IPS-20b (cell line): Measurements from ENCODE around the gene C1RL.

ENCODE experiments used
- H3K27ac ChIP-seq: one replicate; pipeline ENCODE4 v1.5.1; 2013; ENCODE audit warnings: low read length
- H3K27me3 ChIP-seq: 2 replicates; pipeline ENCODE4 v1.6.1; 2013; ENCODE audit warnings: mild to moderate bottlenecking, low read length, inconsistent platforms; ENCODE audit not compliant: insufficient read depth
- H3K36me3 ChIP-seq: 2 replicates; pipeline ENCODE4 v1.6.1; 2013; ENCODE audit warnings: low read depth, mild to moderate bottlenecking, inconsistent platforms, low read length, moderate library complexity; ENCODE audit not compliant: insufficient read depth
- H3K4me1 ChIP-seq: 2 replicates; pipeline ENCODE4 v1.6.1; 2013; ENCODE audit warnings: mild to moderate bottlenecking, control low read depth, inconsistent platforms, low read length, moderate library complexity; ENCODE audit not compliant: insufficient read depth
- H3K4me3 ChIP-seq: 2 replicates; pipeline ENCODE4 v1.5.1; 2013; ENCODE audit warnings: mild to moderate bottlenecking, low read length, inconsistent platforms
- H3K9ac ChIP-seq: 2 replicates; pipeline ENCODE4 v1.6.1; 2013; ENCODE audit warnings: low read depth, mild to moderate bottlenecking, inconsistent platforms, low read length, moderate library complexity
- H3K9me3 ChIP-seq: 2 replicates; pipeline ENCODE4 v1.6.1; 2013; ENCODE audit warnings: mild to moderate bottlenecking, low read depth, low read length, inconsistent platforms; ENCODE audit not compliant: insufficient read depth

C1RL gene

GRCh38 chr12:7122811-7123769 lies 14.1 kb upstream of the C1RL start:
- H3K36me3 ChIP-seq, result no peaks in the 10 kb centered on the region
- peaks cover 3% of the 10 kb centered on the region; the same call in 1 of the 2 replicates for H3K27me3 ChIP-seq
- no peak overlapping the region for H3K27ac ChIP-seq
- no peak overlapping the region for H3K9ac ChIP-seq
- H3K4me3 ChIP-seq, result no peak overlapping the region
- H3K9me3 ChIP-seq, result no peaks in the 10 kb centered on the region
- H3K4me1 ChIP-seq, result peaks cover 5% of the 10 kb centered on the region; the same call in 1 of the 2 replicates

DNA sequence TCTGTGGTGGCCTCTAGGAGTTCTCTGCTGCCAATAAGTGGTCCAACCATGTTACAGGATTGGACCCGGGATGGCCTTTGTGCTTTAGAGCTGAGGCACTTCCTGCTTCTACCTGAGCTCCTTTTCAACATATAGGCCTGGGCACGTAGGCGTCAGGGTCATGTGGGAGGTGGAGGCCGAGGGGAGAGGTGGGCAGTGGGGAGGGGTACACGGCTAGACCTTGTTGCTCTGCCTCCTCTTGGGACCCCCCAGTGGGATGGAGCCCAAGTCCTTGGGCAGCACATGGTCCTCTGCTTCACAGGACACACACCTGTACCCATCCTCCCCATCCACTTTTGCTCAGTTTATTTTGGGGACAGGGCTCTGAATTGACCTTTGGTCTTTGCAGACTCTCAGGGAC lies 12.3 kb upstream of the C1RL start:
- no peak overlapping the region for H3K9ac ChIP-seq
- H3K27me3 ChIP-seq, result no peaks in the 10 kb centered on the region
- no peaks in the 10 kb centered on the region for H3K9me3 ChIP-seq
- H3K27ac ChIP-seq, result no peak overlapping the region
- no peak overlapping the region for H3K4me3 ChIP-seq
- H3K4me1 ChIP-seq, result no peaks in the 10 kb centered on the region
- no peaks in the 10 kb centered on the region for H3K36me3 ChIP-seq

GRCh38 chr12:7120166-7120565 lies 11.2 kb upstream of the C1RL start:
- no peaks in the 10 kb centered on the region for H3K4me1 ChIP-seq
- no peak overlapping the region for H3K9ac ChIP-seq
- no peaks in the 10 kb centered on the region for H3K9me3 ChIP-seq
- H3K36me3 ChIP-seq, result no peaks in the 10 kb centered on the region
- no peak overlapping the region for H3K4me3 ChIP-seq
- H3K27ac ChIP-seq, result no peak overlapping the region
- no peaks in the 10 kb centered on the region for H3K27me3 ChIP-seq

- no peak overlapping the region for H3K4me3 ChIP-seq
- H3K27me3 ChIP-seq, result no peaks in the 10 kb centered on the region
- no peaks in the 10 kb centered on the region for H3K36me3 ChIP-seq
- H3K9ac ChIP-seq, result no peak overlapping the region
- H3K27ac ChIP-seq, result no peak overlapping the region
- H3K9me3 ChIP-seq, result no peaks in the 10 kb centered on the region
- H3K4me1 ChIP-seq, result no peaks in the 10 kb centered on the region
These were observed 9.9 kb upstream of the C1RL start for GRCh38 chr12:7118881-7119280.

DNA sequence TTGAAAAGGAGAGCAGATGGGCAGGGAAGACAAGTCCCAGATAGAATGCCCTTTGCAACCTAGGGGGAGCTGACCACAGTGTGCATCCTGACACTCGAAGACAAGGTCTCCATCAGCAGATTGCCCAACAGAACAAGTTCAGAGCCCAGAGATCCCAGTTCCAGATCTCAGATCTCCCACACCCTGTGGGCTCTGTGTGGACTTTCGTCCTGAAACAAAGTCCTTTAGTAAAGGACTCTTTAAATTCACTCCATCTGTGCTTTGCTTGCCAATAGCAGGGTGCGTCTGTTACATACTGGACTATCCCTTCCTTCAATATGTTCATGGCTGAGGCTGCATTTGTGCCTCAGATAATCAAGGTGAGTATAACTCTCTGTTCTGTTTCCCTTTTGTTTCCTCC lies 8.7 kb upstream of the C1RL start:
- no peaks in the 10 kb centered on the region for H3K9me3 ChIP-seq
- no peak overlapping the region for H3K4me3 ChIP-seq
- no peaks in the 10 kb centered on the region for H3K27me3 ChIP-seq
- H3K27ac ChIP-seq, result no peak overlapping the region
- H3K36me3 ChIP-seq, result no peaks in the 10 kb centered on the region
- no peak overlapping the region for H3K9ac ChIP-seq
- H3K4me1 ChIP-seq, result no peaks in the 10 kb centered on the region

DNA sequence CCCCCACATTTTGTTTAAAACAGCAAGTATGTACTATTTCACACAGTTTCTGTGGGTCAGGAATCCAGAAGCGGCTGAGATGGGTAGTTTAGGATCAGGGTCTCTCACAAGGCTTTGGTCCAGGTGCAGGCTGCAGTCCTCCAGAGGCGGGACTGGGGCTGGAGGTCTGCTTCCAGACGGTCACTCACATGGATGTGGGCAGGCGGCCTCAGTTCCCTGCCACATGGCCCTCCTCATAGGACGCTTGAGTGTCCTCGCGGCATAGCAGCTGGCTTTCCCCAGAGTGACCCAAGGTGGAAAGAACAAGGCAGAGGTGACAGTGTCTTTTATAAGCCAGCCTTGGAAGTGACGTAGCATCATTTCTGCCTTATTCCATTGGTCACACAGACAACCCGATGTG lies 7.9 kb upstream of the C1RL start:
- Histone ChIP-seq H3K4me1 (no peaks in the 10 kb centered on the region), H3K4me3 (no peak overlapping the region), H3K27me3 (no peaks in the 10 kb centered on the region), H3K36me3 (no peaks in the 10 kb centered on the region), H3K9ac (no peak overlapping the region), H3K9me3 (no peaks in the 10 kb centered on the region), H3K27ac (no peak overlapping the region)

DNA sequence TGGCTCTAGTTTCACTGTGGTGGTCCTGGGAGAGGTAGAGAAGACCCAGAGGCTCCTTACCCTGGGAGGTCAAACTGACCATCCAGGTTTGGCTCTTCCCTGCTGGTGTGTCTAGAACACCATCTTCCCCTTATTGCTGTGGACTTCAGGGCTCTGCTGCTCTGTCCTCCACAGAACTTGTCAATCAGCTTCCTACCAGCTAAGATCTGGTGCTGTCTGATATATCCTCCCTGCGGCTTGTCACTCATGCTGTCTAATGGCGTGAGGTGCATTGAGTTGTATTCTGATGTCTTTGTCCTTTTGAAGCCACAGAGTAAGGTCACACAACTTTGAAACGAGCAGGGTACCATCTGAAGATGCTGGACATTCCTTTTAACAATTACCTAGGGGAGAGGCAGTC lies 7.2 kb upstream of the C1RL start:
- Histone ChIP-seq H3K36me3 (no peaks in the 10 kb centered on the region), H3K27me3 (no peaks in the 10 kb centered on the region), H3K4me3 (no peak overlapping the region), H3K9ac (no peak overlapping the region), H3K27ac (no peak overlapping the region), H3K9me3 (no peaks in the 10 kb centered on the region), H3K4me1 (no peaks in the 10 kb centered on the region)

- H3K27ac ChIP-seq, result no peak overlapping the region
These were observed 5.8 kb upstream of the C1RL start for GRCh38 chr12:7114851-7115250.

GRCh38 chr12:7114008-7114407 lies 5.0 kb upstream of the C1RL start:
- no peak overlapping the region for H3K27ac ChIP-seq
- no peaks in the 10 kb centered on the region for H3K9me3 ChIP-seq
- no peaks in the 10 kb centered on the region for H3K36me3 ChIP-seq
- H3K9ac ChIP-seq, result no peak overlapping the region
- H3K27me3 ChIP-seq, result no peaks in the 10 kb centered on the region; the same call in 1 of the 2 replicates
- no peak overlapping the region for H3K4me3 ChIP-seq
- H3K4me1 ChIP-seq, result 0 out of 2 replicates have a peak, but pooled peaks cover 4% of the 10 kb centered on the region

More at GRCh38 chr12:7114851-7115250, 5.8 kb upstream of the C1RL start:
- Histone ChIP-seq H3K9me3 (no peaks in the 10 kb centered on the region), H3K27me3 (no peaks in the 10 kb centered on the region), H3K4me3 (no peak overlapping the region), H3K4me1 (no peaks in the 10 kb centered on the region), H3K36me3 (no peaks in the 10 kb centered on the region), H3K9ac (no peak overlapping the region)

DNA sequence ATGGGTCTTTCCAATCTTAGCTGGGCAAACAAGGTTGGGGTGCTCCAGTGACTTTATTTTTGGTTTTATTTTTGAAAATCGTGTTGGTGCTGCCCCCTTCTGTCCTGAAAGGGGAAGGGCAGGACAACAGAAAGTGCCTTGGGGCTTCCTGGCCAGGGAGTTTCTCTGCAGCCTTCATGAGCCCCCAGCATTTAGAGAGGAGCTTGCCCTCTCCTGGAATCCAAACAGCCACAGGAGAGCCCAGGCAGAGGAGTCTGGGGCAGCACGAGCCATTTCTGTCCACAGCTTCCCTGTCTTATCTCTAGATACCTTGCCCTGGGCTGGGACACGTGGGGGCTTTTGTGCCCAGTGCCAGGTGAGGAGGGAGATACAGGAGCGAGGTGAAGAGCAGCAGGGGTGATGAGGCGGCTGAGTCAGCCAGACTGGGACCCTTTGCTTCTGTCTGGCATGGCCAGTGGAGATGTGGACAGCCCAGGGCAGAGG lies 4.4 kb upstream of the C1RL start:
- Histone ChIP-seq H3K27ac (no peak overlapping the region), H3K9me3 (no peaks in the 10 kb centered on the region), H3K4me1 (0 out of 2 replicates have a peak, but pooled peaks cover 4% of the 10 kb centered on the region), H3K27me3 (no peaks in the 10 kb centered on the region; the same call in 1 of the 2 replicates), H3K9ac (no peak overlapping the region), H3K36me3 (no peaks in the 10 kb centered on the region), H3K4me3 (no peak overlapping the region)

DNA sequence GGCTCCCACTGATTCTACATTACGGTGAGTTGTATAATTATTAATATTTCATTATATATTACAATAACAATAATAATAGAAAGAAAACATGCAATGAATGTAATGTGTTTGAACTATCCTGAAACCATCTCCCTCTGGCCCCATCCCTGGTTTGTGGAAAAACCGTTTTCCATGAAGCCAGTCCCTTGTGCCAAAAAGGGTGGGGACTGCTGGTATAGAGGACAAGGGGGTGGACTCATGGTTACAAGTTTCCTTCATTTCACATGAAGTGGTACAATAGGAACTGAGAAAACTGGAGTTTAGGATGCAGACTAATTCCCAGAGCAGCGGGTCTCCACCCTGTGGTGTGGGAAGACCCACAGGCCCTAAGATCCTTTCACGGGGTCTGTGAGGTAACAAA lies 3.0 kb upstream of the C1RL start:
- Histone ChIP-seq H3K9me3 (no peaks in the 10 kb centered on the region), H3K27me3 (no peaks in the 10 kb centered on the region; the same call in 1 of the 2 replicates), H3K4me3 (no peak overlapping the region), H3K36me3 (no peaks in the 10 kb centered on the region), H3K9ac (no peak overlapping the region), H3K4me1 (0 out of 2 replicates have a peak, but pooled peaks cover 4% of the 10 kb centered on the region), H3K27ac (no peak overlapping the region)

- Histone ChIP-seq H3K27ac (no peak overlapping the region), H3K27me3 (no peaks in the 10 kb centered on the region; the same call in 1 of the 2 replicates), H3K4me1 (0 out of 2 replicates have a peak, but pooled peaks cover 4% of the 10 kb centered on the region), H3K9ac (no peak overlapping the region), H3K9me3 (peaks cover 6% of the 10 kb centered on the region; the same call in 1 of the 2 replicates), H3K36me3 (no peaks in the 10 kb centered on the region; the same call in 1 of the 2 replicates), H3K4me3 (no peak overlapping the region)
These were observed 1.6 kb upstream of the C1RL start for GRCh38 chr12:7110661-7111060.
